H9 (cell line): ENCODE data around the gene TAT. TPM values are rescaled to one million over a fixed set of nuclear protein-coding genes. Genes with fewer than 3 reads are reported as not detected.

ENCODE experiments used
- DNase-seq: peaks from one replicate; pipeline ENCODE4 v3.0.0-alpha.2; 2017
- H2AFZ ChIP-seq: one replicate; pipeline ENCODE4 v1.6.1; 2013; ENCODE audit warnings: mild to moderate bottlenecking, low read length, control low read depth, moderate library complexity
- H2AK5ac ChIP-seq: 2 replicates; pipeline ENCODE4 v1.6.1; 2013; ENCODE audit warnings: low read length, control low read depth, mixed read lengths; ENCODE audit not compliant: insufficient read length
- H2BK120ac ChIP-seq: one replicate; pipeline ENCODE4 v1.6.1; 2013; ENCODE audit warnings: low read depth, mild to moderate bottlenecking, low read length, control low read depth, inconsistent platforms; ENCODE audit not compliant: poor library complexity, severe bottlenecking
- H2BK12ac ChIP-seq: 2 replicates; pipeline ENCODE4 v1.6.1; 2013; ENCODE audit warnings: low read length, control low read depth, mixed read lengths, low read depth; ENCODE audit not compliant: insufficient read length
- H2BK15ac ChIP-seq: 2 replicates; pipeline ENCODE4 v1.6.1; 2013; ENCODE audit warnings: low read depth, low read length, control low read depth
- H2BK20ac ChIP-seq: one replicate; pipeline ENCODE4 v1.6.1; 2013; ENCODE audit warnings: low read depth, mild to moderate bottlenecking, low read length, control low read depth, inconsistent platforms; ENCODE audit not compliant: poor library complexity, severe bottlenecking
- H2BK5ac ChIP-seq: 2 replicates; pipeline ENCODE4 v1.6.1; 2013; ENCODE audit warnings: low read length, control low read depth, mixed read lengths; ENCODE audit not compliant: insufficient read length
- H3K14ac ChIP-seq: 2 replicates; pipeline ENCODE4 v1.6.1; 2013; ENCODE audit warnings: low read length, control low read depth; ENCODE audit not compliant: insufficient read depth
- H3K18ac ChIP-seq: 2 replicates; pipeline ENCODE4 v1.6.1; 2013; ENCODE audit warnings: low read depth, mild to moderate bottlenecking, mixed read lengths, low read length, control low read depth; ENCODE audit not compliant: insufficient read length
- H3K23ac ChIP-seq: 2 replicates; pipeline ENCODE4 v1.6.1; 2013; ENCODE audit warnings: low read length, control low read depth, mixed read lengths, low read depth; ENCODE audit not compliant: insufficient read length
- H3K23me2 ChIP-seq: 2 replicates; pipeline ENCODE4 v1.6.1; 2013; ENCODE audit warnings: low read depth, mild to moderate bottlenecking, mixed read lengths, low read length, control low read depth; ENCODE audit not compliant: insufficient read length, poor library complexity, severe bottlenecking
- H3K27ac ChIP-seq: 2 replicates; pipeline ENCODE4 v1.5.1; 2013; ENCODE audit warnings: low read length, control low read depth, mixed read lengths, low read depth; ENCODE audit not compliant: insufficient read length
- H3K27me3 ChIP-seq: 2 replicates; pipeline ENCODE4 v1.6.1; 2013; ENCODE audit warnings: low read length, control low read depth, inconsistent platforms; ENCODE audit not compliant: insufficient read depth
- H3K4ac ChIP-seq: 2 replicates; pipeline ENCODE4 v1.6.1; 2013; ENCODE audit warnings: low read depth, mild to moderate bottlenecking, control low read depth, inconsistent platforms, low read length, moderate library complexity
- H3K4me1 ChIP-seq: 2 replicates; pipeline ENCODE4 v1.6.1; 2013; ENCODE audit warnings: low read length, control low read depth, inconsistent platforms; ENCODE audit not compliant: insufficient read depth
- H3K4me2 ChIP-seq: 2 replicates; pipeline ENCODE4 v1.6.1; 2013; ENCODE audit warnings: low read length, control low read depth, mixed read lengths; ENCODE audit not compliant: insufficient read length, insufficient read depth
- H3K56ac ChIP-seq: 2 replicates; pipeline ENCODE4 v1.6.1; 2013; ENCODE audit warnings: low read depth, mild to moderate bottlenecking, mixed read lengths, low read length, control low read depth; ENCODE audit not compliant: insufficient read length
- H3K79me1 ChIP-seq: 2 replicates; pipeline ENCODE4 v1.6.1; 2013; ENCODE audit warnings: low read depth, mild to moderate bottlenecking, moderate library complexity, low read length, control low read depth, inconsistent platforms; ENCODE audit not compliant: insufficient read depth, poor library complexity, severe bottlenecking
- H3K79me2 ChIP-seq: 2 replicates; pipeline ENCODE4 v1.6.1; 2013; ENCODE audit warnings: low read length, control low read depth, inconsistent platforms; ENCODE audit not compliant: insufficient read depth
- H3K9ac ChIP-seq: 2 replicates; pipeline ENCODE4 v1.6.1; 2013; ENCODE audit warnings: low read length, control low read depth, mixed read lengths; ENCODE audit not compliant: insufficient read length; ENCODE audit errors: extremely low read depth
- H3K9me3 ChIP-seq: one replicate; pipeline ENCODE4 v1.6.1; 2013; ENCODE audit warnings: low read depth, low read length, inconsistent platforms; ENCODE audit not compliant: control insufficient read depth
- H3T11ph ChIP-seq: one replicate; pipeline ENCODE4 v1.6.1; 2013; ENCODE audit warnings: mild to moderate bottlenecking, low read length, control low read depth, inconsistent platforms
- H4K20me1 ChIP-seq: one replicate; pipeline ENCODE4 v1.6.1; 2013; ENCODE audit not compliant: control insufficient read depth, insufficient read length, insufficient read depth
- H4K5ac ChIP-seq: 2 replicates; pipeline ENCODE4 v1.6.1; 2013; ENCODE audit warnings: low read depth, mild to moderate bottlenecking, mixed read lengths, low read length, control low read depth; ENCODE audit not compliant: insufficient read length
- H4K8ac ChIP-seq: replicated peaks from 2 replicates; pipeline ENCODE4 v1.6.1; 2013; ENCODE audit warnings: low read length, control low read depth, mixed read lengths, low read depth; ENCODE audit not compliant: insufficient read length
- H4K91ac ChIP-seq: 2 replicates; pipeline ENCODE4 v1.6.1; 2013; ENCODE audit warnings: low read depth, mild to moderate bottlenecking, moderate library complexity, mixed read lengths, low read length, control low read depth; ENCODE audit not compliant: insufficient read length
- H3K27ac Mint-ChIP-seq, 3 experiments: 2 replicates in 2 of 3; 3 replicates in 1 of 3; pipeline ENCODE4 v1.8.0; 2020 to 2021; ENCODE audit warnings: mixed read lengths in 3 of 3, mild to moderate bottlenecking in 1 of 3, moderate library complexity in 1 of 3
- H3K27me3 Mint-ChIP-seq: 2 replicates; pipeline ENCODE4 v1.8.0; 2021; ENCODE audit warnings: low read depth, mild to moderate bottlenecking, moderate library complexity, mixed read lengths
- H3K36me3 Mint-ChIP-seq, 3 experiments: 2 replicates in 2 of 3; 3 replicates in 1 of 3; pipeline ENCODE4 v1.8.0; 2020 to 2021; ENCODE audit warnings: low read depth in 3 of 3, mixed read lengths in 3 of 3; ENCODE audit not compliant: insufficient read depth in 1 of 3
- H3K4me1 Mint-ChIP-seq, 2 experiments: 2 replicates each; pipeline ENCODE4 v1.8.0; 2020; ENCODE audit warnings: mixed read lengths in 2 of 2
- H3K4me3 Mint-ChIP-seq, 2 experiments: 2 replicates in 1 of 2; 3 replicates in 1 of 2; pipeline ENCODE4 v1.8.0; 2020 to 2021; ENCODE audit warnings: mild to moderate bottlenecking in 2 of 2, mixed read lengths in 2 of 2, moderate library complexity in 1 of 2
- H3K9me3 Mint-ChIP-seq, 2 experiments: 2 replicates in 1 of 2; 3 replicates in 1 of 2; pipeline ENCODE4 v1.8.0; 2020; ENCODE audit warnings: mild to moderate bottlenecking in 2 of 2, mixed read lengths in 2 of 2, moderate library complexity in 1 of 2
- CTCF ChIP-seq: fragments of 200-600 bp; sonication (generic); conservative IDR thresholded peaks from 3 replicates; pipeline ENCODE4 v1.8.0; 2021; ENCODE audit warnings: antibody characterized with exemption, mild to moderate bottlenecking
- total RNA-seq: library from RNA; stranded (reverse); gene quantifications from 2 replicates; pipeline ENCODE4 v1.2.1, GENCODE V29; 2021

The TAT gene
- total RNA-seq, 1 experiment from 2014 or later = not detected

GRCh38 chr16:71559855-71560254 lies 17.0 kb downstream of the TAT start:
- no peak overlapping the region for H3T11ph ChIP-seq
- Mint-ChIP-seq H3K4me1 (peaks cover 5 to 8% of the 10 kb centered on the region in 2 experiments), H3K27me3 (peaks cover 21% of the 10 kb centered on the region), H3K27ac (no peak overlapping the region), H3K36me3 (peaks cover 1 to 13% (median 11%) of the 10 kb centered on the region in 3 experiments; a peak in 3 of 7 replicates), H3K4me3 (no peak overlapping the region), H3K9me3 (peaks cover 19% of the 10 kb centered on the region in 2 experiments)
- H2BK12ac ChIP-seq = no peak overlapping the region
- TF ChIP-seq CTCF = no peak
- DNase-seq = no peak
- no peak overlapping the region for H2AFZ ChIP-seq
- H3K9me3 ChIP-seq = no peaks in the 10 kb centered on the region
- no peak overlapping the region for H2BK15ac ChIP-seq
- H2AK5ac ChIP-seq = no peak overlapping the region
- no peak overlapping the region for H3K4ac ChIP-seq
- H3K9ac ChIP-seq = no peak overlapping the region
- H4K20me1 ChIP-seq = no peaks in the 10 kb centered on the region
- no peak overlapping the region for H3K23ac ChIP-seq
- no peak overlapping the region for H2BK120ac ChIP-seq
- no peak overlapping the region for H4K5ac ChIP-seq
- H3K79me1 ChIP-seq = no peaks in the 10 kb centered on the region
- H2BK5ac ChIP-seq = no peak overlapping the region
- H3K79me2 ChIP-seq = no peaks in the 10 kb centered on the region
- no peak overlapping the region for H3K27ac ChIP-seq
- no peak overlapping the region for H3K14ac ChIP-seq
- no peak overlapping the region for H4K91ac ChIP-seq
- no peak overlapping the region for H2BK20ac ChIP-seq
- H3K18ac ChIP-seq = no peak overlapping the region
- no peak overlapping the region for H4K8ac ChIP-seq
- no peaks in the 10 kb centered on the region for H3K27me3 ChIP-seq
- H3K4me2 ChIP-seq = no peak overlapping the region
- no peak overlapping the region for H3K56ac ChIP-seq
- H3K23me2 ChIP-seq = peaks cover 5% of the 10 kb centered on the region
- no peaks in the 10 kb centered on the region for H3K4me1 ChIP-seq
